GM18867 (cell line): ENCODE data around the gene UNC93A.
"Not testable (repeated sequence)": the region's sequence is repeated elsewhere in the genome, so short reads cannot be mapped to it uniquely, and the experiment has no call there.

Experiments
- ATAC-seq: cut with Tn5 transposase; IDR thresholded peaks from one replicate; pipeline ENCODE4 v1.9.1; 2021; ENCODE audit warnings: mild to moderate bottlenecking, moderate library complexity; ENCODE audit not compliant: unreplicated experiment

UNC93A gene

DNA sequence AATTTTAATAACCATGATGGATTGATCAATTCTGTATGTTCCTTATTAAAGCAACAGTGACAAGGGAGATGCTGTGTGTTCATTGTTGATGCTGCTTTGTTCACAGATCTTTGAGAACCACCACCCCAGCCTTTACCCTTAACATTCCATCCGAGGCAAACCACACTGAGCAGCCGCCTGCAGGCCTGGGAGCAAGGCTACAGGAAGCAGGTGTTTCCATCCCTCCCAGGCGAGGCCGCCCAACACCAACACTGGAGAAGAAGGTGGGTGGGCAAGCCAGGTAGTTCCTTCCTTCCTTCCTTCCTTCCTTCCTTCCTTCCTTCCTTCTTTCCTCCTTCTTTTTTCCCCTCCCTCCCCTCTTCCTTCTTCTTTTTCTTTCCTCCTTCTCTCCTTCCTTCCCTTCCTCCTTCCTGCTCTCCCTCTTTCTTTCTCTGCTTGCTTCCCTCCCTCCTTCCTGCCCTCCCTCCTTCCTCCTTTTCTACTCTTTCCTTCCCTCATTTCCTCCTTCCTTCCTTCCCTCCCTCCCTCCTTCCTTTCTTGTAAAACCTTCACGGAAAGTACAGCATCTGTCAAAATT, 47.5 kb downstream of the UNC93A start:
- ATAC-seq = no peak

- no peak for ATAC-seq
Measured at GRCh38 chr6:167341038-167341583, 50.0 kb downstream of the UNC93A start.

- ATAC-seq = no peak
Measured at GRCh38 chr6:167341665-167342655, 50.8 kb downstream of the UNC93A start.

GRCh38 chr6:167342879-167343610, 51.9 kb downstream of the UNC93A start:
- ATAC-seq = no peak

GRCh38 chr6:167345348-167345747, 54.2 kb downstream of the UNC93A start:
- no peak for ATAC-seq

- no peak for ATAC-seq
Measured at GRCh38 chr6:167345960-167346359, 54.8 kb downstream of the UNC93A start.

DNA sequence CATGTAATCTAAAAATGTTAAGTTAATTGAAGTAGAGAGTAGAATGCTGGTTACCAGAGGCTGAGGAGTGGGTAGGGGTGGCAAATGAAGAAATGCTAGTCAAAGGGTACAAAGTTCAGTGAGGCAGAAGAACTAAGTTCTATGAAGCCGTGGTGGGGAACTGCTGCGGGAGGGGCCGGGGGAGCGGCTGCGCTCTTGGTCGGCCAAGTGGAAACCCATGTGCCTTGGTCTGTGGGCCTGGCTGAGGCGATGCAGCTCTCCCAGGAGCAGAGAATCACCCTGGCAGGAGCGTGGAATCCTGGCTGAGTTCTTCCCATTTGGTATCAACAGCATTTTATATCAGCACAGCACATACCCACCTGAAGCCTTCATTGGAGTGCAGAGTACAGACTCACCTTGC, 56.1 kb downstream of the UNC93A start:
- no peak for ATAC-seq

GRCh38 chr6:167349631-167350274, 58.6 kb downstream of the UNC93A start:
- ATAC-seq = no peak

DNA sequence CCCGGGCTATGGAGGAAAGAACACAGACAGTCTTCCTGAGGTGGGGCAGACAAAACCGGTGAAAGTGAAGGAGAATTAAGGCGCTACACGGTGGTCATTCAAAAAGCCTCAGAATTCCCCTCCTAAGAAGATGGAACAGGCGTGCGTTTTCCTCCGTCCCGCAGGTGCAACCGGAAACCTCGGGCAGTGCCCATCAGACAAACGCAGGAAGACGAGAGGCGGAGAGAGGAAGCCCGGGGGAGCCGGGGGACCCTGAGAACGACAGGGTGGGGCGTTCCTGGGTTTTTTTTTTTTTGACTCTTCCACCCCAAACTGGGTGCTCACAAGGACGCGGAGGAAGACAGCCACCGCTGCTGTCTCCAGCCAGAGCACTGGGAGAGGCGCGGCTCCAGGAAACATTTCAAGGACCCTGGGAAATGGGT, 59.2 kb downstream of the UNC93A start:
- no peak for ATAC-seq

DNA sequence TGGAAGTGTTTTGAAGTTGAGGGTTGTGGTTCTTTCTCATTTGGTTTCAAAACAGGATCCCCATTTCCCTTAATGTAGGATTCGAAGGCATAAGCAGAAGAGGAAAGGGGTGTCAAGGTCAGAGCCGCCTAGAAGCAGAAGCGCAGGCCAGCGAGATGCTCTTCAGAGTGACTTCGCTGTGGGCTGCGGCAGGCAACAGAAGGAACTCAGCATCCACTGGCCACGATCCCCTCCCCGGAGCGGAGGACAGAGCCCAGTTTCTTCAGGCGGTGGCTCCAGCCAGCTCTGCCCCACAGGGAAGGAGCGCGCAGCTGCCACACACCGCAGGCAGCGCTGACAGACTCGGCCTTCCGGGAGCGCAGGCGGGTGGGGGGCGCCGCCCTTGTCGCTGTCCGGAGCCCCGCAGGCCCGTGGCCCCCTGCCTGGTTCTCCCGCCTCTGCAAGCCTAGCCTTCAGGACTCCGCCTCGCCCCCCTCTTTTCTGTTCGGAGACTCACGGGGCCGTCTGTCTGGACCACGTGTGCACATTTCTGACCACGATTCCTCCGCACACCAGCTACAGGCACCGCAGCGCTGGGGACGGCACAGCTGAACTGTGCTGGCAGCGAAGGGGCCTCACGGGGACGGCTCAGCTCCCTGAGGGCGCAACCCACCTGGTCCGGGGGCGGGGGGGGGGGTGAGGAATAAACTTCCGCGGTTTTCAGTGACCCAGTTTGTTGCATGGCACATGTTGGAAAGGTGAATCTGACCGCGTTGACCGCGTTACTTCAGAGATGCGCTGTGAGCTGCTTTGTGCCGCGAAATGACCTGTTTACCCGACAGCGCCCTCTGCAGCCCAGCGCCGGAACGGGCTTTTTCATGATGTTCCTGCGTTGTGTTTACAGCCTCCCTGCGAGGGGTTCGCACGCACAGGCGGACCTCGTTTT, 59.9 kb downstream of the UNC93A start:
- peak; percentile 62 for ATAC-seq

GRCh38 chr6:167351656-167352345, 60.7 kb downstream of the UNC93A start:
- ATAC-seq = peak; percentile 41

DNA sequence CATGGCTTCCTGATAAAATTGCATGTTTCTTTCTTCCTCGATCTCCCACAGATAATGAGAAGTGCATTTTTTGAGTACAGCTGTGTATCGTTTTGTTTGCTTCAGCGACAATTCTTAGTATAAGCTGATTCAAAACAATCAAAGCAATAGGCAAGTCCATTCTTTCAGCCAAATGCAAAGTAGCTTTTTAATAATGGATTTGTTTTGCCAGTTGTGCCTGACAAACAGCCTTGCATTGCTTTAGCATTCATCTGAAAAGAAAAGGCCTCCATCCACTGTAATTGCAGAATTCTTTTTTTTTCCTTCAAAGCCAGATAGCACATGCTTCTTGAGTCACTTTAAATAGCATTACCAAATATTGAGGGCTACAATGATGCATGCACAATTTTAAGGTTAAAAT, 65.8 kb downstream of the UNC93A start:
- ATAC-seq = no peak

DNA sequence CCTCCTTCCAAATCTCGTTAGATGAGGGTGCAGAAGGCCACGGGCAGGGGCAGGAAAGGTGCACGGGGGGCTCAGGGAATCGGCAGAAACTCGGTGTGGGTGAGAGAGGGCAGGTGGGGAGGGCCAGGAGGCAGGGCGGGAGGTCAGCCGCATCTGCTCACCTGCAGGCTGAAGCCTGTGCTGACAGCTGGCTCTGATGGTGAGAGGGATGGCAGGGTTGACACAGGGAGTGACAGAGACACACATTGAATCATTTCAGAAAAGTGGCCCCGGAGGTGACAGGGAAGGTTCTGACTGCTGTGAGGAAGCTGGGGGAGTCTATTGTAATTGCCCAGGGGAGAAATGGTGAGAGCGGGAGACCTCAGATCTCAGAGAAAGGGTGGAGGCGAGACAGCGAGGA, 67.3 kb downstream of the UNC93A start:
- ATAC-seq = not testable (repeated sequence)

DNA sequence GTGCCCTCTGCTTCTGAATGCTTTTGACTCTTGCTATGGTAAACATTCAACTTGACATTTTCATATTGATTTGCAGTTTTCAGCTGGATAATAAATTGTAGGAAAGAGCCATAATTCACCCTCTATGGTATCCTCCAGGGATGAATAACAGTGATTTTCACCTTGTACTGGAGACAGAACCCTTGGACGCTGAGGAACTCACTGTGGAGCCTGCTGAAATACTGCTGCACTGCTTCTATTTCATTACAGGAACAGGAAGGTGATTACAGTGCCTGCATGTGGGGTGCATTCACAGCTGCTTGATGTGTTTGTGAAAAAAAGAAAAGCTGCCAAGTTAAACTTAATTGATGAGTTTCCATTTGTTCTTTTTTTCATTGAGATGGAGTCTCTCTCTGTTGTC, 70.1 kb downstream of the UNC93A start:
- ATAC-seq = not testable (repeated sequence)
